Germinal center (tissue), 1 donor: ENCODE measurements around the gene MAN1C1.

Experiments
- DNase-seq: peaks from one replicate; pipeline ENCODE4 v3.0.0; 2012; ENCODE audit warnings: mixed read lengths, low spot score

Gene MAN1C1

DNA sequence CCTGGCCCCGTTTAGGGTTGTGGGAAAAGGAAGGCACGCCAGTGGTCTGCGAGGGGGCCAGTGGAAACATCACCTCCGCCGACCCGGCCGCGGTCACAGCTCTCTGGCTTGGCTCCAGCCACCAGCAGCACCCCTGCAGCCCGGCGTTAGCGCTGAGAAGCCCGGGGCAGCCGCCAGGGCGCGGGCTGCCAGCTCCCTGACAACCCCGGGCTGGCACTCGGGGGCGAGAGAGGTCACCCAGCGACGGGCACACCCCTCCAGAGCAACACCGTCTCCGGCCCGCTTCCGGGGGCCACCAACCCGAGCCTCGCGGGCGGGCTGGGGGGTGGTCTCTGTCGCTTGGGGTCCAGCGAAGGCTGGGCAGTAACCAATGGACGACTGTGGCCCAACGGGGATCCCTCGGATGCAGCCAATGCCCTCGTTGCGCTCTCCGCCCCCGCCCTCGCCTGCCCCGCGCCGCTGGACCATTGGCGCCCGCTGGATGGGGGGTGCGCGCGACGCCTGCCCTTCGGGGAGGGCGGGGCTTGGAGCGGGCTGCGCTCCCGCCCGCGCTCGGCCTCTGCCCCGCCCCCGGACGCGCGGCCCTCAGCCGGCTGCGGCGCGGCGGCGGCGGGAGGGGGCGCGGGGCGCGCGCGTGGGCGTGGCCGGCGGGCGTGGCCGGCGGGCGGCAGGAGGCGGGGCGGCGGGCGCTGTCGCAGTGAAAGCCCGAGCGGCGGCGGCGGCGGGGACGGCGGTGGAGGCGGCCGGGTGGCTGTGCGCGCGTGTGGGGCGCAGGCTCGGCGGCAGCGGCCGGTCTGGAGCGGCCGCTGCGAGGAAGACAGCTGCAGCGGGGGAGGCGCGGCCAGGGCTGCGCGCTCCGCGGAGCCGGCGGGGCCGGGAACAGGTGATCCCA lies at the start of gene MAN1C1:
MAN1C1 (plus strand) TSS at position 697 of the 892 bp plus-strand sequence. CDS start 1,007 bp downstream, outside the sequence.
- DNase-seq = peak; percentile 93

DNA sequence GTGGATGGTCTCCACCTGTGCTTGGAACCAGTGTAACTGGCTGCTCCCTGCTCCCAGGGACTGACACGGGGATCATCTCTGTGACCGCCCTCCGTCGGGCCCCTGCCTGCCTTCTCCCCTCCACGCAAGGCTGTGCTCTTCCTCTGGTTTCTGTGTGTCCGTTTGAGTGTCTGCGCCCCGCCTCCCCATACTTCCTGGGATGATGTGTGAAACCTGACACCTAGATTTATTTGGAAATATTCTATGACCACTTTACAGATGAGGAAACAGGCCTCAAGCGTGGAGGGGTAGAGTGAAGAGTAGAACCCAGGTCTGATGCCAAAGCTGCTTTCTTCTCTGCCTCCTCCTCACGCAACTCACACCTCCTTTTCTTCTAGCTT lies 48.9 kb upstream of the MAN1C1 start:
- DNase-seq = no peak

DNA sequence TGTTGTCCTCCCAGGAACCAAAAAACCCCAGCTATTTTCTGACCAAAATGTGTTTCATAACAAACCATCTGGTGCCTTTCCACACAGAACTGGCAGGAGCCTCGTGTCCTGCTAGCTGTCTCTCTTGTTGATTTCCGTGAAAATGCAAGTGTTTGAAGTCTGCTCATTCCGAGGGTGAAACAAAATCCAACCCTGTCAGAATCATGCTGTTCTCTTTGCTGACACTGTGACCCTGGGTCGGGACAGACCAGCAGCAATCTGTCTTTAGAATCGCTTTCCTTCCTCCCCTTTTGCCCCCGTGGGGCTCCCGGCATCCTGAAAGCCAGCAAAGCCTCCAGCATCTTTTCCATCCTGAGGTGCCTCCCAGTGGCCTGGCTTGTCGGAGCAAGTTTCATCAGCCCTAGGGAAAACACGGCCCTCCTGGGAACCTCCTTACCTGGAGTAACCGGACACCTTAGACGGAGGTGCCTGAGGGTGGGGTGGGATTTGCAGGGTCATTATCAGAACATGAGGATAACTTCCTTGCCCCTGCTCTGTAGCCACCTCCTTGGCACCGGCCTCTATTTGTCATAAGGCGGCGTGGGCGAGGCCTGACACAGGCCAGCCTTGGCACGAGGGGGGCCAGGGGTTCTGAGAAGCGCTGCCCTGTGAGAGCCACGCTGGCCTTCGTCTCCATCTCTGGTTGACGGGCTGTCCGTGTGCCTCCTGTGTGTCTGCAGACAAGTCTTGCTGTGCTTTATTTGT lies 48.3 kb upstream of the MAN1C1 start:
- no peak for DNase-seq

DNA sequence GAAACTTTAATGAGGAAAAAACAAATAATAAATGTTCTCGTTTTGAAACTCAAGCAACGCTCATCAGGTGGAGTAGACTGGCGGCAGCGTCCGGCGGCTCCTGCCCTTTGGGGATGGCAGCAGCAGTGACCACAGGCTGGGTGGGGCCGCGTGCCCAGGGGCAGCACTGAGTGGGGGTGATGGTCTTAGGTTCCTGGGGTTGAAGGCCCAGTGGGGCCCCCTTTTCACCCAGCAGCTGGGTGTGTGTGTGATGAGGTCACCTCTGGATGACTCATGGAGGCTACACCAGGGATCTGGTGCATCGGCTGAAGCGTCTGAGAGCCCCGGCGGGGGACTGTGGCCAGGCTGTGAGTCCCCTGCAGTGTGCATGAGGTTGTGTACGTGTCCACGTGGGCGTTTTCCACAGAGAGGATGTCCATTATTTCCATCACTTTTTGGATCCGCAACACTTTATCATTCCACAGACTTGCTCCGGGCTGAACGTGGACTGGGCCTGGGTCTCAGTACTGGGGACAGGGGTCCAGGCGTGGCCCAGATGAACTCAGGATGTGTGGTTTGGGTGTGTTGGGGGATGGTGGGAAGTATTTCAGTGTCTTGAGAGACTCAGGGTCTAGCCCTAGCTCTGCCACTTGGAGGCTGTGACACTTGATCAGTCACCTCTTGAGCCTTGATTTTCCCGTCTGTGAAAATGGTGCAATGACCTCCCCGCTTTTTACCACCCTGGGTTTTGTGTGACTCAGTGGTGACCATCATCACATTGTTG lies 47.6 kb upstream of the MAN1C1 start:
- DNase-seq = no peak

DNA sequence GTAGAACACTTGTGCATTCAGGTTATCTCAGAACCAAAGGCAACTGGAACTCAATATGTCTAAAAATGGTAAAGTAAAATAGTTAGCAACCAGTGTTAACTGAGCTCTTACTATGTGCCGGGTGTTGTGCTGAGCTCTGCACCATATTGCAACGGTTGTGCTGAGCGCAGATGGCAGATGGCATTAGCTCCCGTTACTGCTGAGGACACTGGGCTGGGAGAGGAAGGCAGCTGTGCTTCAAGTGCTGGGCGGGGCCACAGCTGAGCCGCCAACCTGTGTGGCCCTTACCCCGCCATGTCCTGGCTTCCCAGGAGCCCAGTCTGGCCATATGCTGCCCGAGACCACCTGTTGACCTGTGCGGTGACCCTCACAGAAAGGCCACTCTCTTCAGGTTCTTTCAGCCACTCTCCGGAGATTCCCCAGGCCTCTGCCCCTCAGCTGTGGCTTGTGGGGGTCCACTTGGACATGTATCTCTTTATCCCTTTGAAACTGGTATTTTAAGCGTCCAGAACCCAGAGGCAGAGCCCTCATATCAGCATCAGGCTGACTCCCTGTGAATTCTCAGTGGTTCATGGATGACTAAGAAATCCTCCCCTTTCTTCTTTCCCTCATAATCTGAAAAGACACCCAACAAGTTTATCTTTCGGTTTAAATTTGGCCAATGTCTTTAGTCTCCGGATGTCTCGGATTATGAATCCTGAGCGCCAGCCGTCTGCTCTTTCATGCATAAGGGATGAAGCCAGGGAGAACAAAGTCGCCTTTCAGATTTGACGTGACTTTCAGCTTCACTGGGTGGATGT lies 46.8 kb upstream of the MAN1C1 start:
- DNase-seq = no peak

DNA sequence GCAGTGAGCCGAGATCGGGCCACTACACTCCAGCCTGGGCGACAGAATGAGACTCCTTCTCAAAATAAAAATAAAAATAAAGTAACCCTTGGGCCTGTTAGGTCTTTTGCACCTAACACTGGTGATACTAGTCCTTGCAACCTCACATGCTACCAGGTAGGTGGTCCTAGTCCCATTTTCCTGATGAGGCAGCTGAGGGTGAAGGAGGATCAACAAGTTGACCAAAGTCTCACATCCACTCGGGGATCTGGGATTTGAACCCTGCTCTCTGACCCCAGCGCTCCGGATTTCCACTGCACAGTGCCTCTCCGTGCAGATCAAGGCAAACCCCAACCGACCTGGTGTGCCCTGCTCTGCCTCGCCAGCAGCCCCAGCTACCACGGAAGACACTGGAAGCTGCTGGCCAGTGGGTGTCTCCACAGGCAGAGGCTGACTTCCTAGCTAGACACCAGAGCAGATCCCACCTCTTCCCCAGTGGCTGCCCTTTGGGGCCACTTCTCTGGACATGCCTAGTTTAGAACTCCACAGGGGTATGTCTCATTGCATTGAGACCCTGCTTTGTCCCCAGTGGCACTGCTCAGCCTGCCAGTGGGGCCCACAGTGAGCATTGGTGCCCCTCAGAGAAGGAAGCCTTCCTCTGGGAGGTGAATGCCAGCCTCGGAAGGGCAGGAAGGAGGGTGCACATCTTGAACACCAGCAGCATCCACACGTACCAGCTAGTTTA lies 45.6 kb upstream of the MAN1C1 start:
- DNase-seq = no peak

DNA sequence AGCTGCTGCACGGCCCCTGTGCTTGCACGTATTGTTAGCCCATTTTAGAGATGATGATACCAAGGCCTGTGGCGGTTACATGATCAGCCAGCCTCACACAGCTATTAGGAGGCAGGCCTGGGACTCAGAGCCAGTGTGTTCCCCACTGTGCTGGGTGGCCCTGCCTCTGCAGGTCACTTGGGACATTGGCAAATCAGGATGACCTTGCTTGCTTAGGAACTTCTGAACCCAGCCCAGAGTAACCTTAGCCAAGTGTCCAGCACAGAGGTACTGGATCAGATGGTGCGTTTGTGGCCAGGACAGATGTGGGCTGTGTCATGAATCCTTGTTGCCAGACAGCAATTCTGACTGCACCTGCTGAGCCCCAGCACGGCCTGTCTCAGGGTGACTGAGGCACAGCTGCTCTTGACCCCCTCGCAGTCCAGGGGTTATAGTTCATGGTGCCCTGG lies 45.0 kb upstream of the MAN1C1 start:
- DNase-seq = no peak

DNA sequence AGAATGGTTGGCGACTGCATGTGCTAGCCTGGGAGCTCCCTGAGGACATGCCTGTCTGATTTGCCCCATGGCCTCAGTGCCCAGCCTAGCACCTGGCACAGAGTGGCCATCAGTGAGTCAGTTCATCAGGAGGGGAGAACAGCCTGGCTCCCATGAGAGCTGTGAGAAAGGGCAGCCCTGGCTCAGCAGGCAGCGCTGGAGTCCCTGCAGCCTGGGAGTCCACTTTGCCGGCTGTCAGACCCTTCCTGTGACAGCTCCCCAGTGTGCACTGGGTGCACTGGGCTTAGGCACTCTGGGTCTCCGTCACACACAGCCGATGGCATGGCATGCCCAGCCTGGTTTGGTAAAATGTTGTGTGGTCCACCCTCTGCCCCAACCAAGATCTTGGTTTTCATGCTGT lies 44.5 kb upstream of the MAN1C1 start:
- no peak for DNase-seq

DNA sequence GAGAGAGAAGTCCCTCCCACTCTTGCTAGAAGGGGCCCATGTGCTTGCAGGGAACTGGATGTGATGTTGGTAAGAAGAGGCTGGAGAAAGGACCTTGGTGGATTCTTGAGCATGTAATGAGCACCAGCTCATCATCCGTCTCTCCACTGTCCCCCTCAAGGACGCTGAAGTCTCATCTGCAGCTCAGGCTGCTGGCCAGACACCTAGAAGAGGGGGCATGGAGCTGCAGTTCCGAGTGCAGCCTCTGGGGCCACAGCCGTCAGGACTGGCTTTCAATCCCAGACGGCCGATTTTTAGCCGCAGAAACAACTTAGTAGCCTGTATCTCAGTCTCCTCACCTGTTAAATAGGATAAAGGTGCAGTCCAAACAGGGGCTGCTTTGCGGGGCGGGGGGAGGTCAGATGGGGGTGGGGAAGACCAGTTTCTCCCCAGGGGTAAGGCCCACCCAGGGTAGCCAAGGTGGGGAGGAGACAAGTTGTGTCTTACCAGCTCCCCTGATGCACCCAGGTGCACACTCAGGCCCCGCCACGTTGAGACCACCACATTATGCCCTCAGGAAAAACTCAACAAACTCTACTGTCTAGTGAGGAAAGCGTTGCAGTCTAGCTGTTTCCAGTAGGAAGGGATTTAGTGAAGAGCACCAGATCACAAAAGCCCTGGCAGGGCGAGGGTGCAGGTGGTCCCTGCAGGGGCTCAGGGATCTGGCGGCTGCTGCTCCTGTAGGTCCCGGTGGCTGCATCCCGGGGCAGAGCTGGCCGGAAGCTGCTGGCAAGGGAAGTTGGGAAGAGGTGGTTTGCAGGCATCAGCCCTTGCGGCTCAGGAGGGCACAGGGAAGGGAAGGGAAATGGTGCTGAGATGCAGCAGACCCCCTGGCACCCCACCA lies 43.6 kb upstream of the MAN1C1 start:
- peak; percentile 66 for DNase-seq

DNA sequence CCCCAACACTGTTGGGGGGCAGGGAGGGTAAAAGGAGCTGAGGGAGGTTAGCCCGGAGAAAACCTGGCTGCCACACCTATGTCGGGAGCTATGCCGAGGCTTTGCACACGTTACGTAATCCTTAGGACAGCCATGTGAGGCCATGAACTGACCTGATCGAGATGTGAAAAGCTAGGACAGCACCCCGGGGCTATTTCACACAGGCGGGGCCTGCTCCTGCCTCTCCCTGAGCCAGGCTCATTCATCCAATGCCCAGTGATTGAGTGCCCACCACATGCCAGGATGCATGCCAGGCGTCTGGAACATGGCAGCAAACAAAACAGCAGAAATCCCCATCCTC lies 43.0 kb upstream of the MAN1C1 start:
- DNase-seq = no peak

DNA sequence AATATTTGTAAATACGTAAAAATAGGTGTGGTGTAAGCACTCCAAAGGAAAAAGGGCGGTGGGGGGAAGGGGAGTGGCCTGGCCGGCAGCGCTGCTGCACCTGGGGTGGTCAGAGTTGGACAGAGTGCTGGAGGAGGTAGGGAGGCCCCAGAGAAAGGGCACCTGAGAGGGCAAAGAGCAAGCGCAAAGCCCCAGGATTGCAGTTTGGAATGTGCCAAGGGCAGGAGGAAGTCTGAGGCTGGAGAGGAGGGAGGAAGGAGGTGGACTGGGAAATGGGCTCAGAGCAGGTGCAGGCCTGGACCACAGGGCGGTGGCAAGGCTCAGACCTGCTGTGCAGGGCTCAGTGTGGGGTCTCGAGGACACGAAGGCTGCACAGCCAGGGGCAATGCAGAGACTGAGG lies 42.6 kb upstream of the MAN1C1 start:
- DNase-seq = no peak

DNA sequence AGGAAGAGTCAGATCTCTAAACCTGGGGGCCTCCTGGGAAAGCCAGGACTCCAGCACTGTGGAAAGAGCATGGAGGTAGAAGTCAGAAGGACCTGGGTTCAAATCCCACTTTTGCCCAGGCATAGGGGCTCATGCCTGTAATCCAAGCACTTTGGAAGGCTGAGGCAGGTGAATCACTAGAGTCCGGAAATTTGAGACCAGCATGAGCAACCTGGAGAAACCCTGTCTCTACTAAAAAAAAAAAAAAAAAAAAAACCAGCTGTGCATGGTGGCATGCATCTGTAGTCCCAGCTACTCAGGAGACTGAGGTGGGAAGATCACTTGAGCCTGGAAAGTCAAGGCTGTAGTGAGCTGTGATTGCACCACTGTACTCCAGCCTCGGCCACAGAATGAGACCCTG lies 41.4 kb upstream of the MAN1C1 start:
- DNase-seq = no peak

DNA sequence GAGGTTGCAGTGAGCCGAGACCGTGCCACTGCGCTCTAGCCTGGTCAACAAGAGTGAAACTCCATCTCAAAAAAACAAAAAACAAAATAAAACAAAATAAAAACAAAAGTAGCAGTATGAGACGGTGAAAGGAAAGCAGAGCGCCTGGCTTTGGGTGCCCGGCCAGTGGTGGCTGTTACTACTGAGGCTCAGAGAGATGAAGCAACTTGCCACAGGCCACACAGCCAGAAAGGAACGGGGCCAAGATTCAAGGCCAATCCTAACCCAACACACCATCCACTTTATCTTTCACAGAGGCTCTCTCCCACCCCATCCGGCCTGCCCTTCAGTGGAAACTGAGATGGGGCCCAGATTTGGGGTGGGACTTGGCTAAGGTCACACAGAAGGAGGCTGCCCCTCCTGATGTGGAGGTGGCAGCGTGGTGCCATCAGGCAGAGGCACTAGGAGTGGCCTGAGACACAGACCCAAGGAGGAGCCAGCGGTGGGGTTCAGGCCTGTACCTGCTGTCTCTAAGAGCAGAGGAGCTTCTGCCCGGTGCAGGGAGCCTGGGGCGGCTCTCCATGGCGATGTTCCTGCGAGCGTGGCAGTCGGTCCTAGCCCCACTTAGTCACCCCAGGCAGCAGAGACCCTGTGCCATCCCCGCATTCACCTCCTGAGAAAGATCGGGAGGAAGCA lies 40.0 kb upstream of the MAN1C1 start:
- DNase-seq = no peak

DNA sequence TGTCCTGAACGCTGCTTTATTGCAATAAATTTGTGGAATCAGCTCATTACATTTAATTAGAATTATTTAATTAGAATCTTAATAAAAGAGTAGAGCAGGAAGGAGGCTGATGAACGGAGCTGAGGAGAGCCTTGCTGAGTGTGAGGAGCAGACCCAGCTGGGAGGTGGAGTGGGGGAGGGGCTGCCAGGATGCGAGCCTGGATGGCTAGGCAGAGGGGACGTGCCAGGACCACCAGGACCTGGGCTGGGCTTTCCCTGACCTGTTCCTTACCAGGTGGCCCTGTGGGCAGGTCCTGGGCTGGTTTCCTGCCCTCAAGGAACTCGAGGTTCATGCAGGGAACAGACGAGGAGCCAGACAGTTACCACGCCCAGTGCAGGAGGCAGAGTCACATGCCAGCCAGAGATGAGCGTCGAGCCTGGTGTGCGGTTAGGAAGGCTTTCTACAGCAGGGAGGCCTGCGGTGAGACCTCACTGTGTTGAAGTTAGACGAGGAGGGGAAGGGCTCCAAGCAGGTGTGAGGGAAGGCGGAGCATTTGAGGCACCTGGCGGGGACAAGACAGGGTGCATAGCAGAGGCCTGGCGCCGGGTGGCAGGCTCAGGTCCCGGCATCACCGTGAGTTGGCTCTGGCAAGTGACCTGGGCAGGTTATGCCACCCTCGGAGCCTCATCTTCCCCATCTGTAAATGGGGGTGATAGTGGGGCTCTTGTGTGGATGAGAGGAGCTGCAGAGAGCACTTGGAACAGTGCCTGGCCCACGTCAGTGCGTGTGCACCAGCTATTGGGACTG lies 39.3 kb upstream of the MAN1C1 start:
- DNase-seq = no peak

DNA sequence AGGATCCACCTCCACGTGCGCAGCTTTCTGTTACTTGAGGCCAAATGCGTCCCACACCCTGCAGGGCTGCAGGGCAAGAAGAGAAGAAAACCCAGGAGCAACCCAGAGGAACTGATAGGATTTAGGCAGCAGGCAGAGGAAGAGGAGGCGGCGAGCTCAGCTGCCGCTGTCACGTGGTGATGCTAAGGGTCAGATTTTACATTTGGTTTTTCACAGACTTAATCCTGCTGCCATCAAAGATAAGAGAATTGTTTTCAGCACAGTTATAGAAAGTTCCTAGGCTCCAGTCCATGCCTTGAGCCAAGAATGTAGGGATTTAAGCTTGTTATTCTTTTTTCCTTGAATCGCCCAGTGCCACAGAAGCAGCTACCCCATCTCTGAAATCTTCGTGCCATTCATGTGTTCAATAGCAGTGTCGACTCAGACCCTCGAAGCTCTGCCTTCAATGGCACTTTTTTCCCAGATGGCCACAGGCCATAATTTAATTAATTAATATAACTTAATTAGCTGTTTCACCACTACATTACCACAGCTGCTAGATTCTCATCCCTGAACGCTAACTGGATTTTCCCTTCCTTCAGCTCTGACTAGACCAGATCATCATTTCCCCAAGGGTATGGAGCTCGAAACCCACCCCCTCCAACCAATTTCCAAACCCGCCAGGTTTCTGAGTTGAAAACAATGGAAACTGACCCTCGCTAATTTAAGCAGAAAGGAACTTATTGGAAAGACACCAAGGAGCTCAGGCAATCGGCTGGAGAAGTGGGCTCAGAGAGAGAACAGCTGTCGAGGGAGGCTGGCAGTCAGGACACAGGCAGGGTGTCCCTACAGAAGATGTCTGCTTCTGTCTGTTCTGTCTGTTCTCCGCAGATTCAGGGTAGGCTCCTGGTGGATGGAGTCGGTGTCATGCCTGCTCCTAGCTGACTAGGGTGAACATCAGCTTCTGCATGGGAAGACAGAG lies 37.0 kb upstream of the MAN1C1 start:
- no peak for DNase-seq

DNA sequence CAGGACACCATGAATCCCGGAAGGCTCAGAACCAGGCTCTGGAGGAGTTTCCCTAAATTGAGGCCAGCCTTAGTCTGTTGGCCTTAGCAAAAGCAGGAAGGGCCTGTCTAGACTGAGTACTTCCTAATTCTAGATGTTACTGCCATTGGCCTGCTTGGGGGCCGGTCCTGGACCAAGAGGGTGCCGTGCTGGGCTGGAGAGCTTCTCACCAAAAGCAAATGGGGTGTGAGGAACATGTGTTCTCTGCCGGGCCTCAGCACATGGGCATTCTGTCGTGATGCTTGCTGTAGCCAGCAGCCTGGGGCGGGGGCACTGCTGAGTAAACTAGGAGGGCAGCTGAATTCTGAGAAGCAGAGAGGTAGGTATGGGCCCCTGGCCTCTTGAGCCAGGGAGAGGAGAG lies 35.7 kb upstream of the MAN1C1 start:
- no peak for DNase-seq

DNA sequence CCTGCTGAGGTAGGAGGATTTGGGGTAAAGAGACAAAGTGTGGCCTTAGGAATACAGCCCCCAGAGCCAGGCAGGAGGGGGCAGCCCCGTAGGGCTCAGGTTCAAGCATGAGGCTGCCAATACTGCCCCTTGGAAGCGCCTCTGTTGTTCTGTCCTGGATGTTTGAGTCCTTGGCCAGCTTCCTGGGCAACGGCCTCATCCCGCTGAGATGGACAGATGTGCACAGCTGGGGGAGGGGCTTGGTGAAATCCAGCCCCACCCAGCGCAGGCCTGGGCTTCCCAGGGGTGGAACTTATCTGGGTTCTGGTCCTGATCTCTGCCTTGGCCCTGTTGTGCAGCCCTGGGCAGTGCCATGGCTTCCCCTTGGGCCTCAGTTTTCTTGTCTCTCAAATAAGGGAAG lies 34.8 kb upstream of the MAN1C1 start:
- DNase-seq = no peak
